Panc1 (cell line): Measurements from ENCODE around the gene PCP4L1. TPM values are rescaled to one million over a fixed set of nuclear protein-coding genes. Genes with fewer than 3 reads are reported as not detected.

Experiments used
- ATAC-seq: fragments of 200-7000 bp; cut with Tn5 transposase; 2 replicates; pipeline ENCODE4 v1.9.1; 2020; ENCODE audit warnings: mild to moderate bottlenecking, moderate library complexity
- BruUV-seq: library from RNA; stranded (reverse); fragments of 400-500 nt; replicated peaks from 2 replicates; lab custom pipeline; 2021; lab: Mats Ljungman, UMichigan
- CTCF ChIA-PET: fragments of 300-600 bp; sonication (Branson Sonifier 250); formaldehyde crosslinking; loops from one replicate; lab custom pipeline; 2022; ENCODE audit warnings: antibody characterized with exemption; lab: Charles Lee
- POLR2A ChIA-PET: fragments of 300-600 bp; sonication (Branson Sonifier 250); formaldehyde crosslinking; loops from one replicate; lab custom pipeline; 2022; ENCODE audit warnings: antibody characterized with exemption; lab: Charles Lee
- DNase-seq: peaks from one replicate; pipeline ENCODE4 v3.0.0-alpha.2; 2010; ENCODE audit warnings: low read depth, low spot score
- H3K27ac ChIP-seq: 2 replicates; pipeline ENCODE4 v1.5.1; 2011; ENCODE audit warnings: mild to moderate bottlenecking, low read length, inconsistent platforms
- H3K27me3 ChIP-seq: fragments of 200-500 bp; sonication (Bioruptor generic); 2 replicates; pipeline ENCODE4 v1.6.0; 2014; ENCODE audit warnings: low read length, inconsistent platforms; ENCODE audit not compliant: control insufficient read depth, insufficient read depth
- H3K36me3 ChIP-seq: fragments of 200-500 bp; sonication (Bioruptor generic); 2 replicates; pipeline ENCODE4 v1.5.1; 2014; ENCODE audit warnings: inconsistent platforms, mild to moderate bottlenecking, low read length, moderate library complexity; ENCODE audit not compliant: control insufficient read depth, insufficient read depth
- H3K4me1 ChIP-seq: 2 replicates; pipeline ENCODE4 v1.5.1; 2011; ENCODE audit warnings: inconsistent platforms, mild to moderate bottlenecking, low read length, moderate library complexity; ENCODE audit not compliant: control insufficient read depth, insufficient read depth
- H3K4me3 ChIP-seq, 2 experiments: 2 replicates each; pipeline ENCODE4 v1.5.1; 2011 to 2012; ENCODE audit warnings: low read depth in 2 of 2, low read length in 2 of 2, mild to moderate bottlenecking in 2 of 2, inconsistent platforms in 1 of 2, moderate library complexity in 1 of 2
- H3K9me3 ChIP-seq: fragments of 200-500 bp; sonication (Bioruptor generic); 2 replicates; pipeline ENCODE4 v1.5.1; 2014; ENCODE audit warnings: low read depth, mild to moderate bottlenecking, inconsistent platforms, low read length, moderate library complexity; ENCODE audit not compliant: control insufficient read depth, insufficient read depth
- POLR2AphosphoS5 ChIP-seq: IDR thresholded peaks from 2 replicates; pipeline ENCODE4 v1.6.1; 2012; ENCODE audit warnings: mild to moderate bottlenecking, low read depth, low read length, moderate library complexity
- SIN3A ChIP-seq: IDR thresholded peaks from 2 replicates; pipeline ENCODE4 v1.6.1; 2012; ENCODE audit warnings: low read depth, mild to moderate bottlenecking, low read length, moderate library complexity, borderline replicate concordance; ENCODE audit not compliant: insufficient read depth
- TCF7L2 ChIP-seq: IDR thresholded peaks from 2 replicates; pipeline ENCODE4 v1.6.1; 2011; ENCODE audit warnings: mild to moderate bottlenecking, low read depth, low read length, inconsistent platforms
- in situ Hi-C: cut with HindIII; loops from 2 replicates; pipeline ENCODE4 v1.10.0; 2016; ENCODE audit warnings: low sequenced_read_pairs, low pct_unique_long_range_greater_than_20kb
- intact Hi-C: fragments of 100-400 bp; cut with micrococcal nuclease; formaldehyde crosslinking; loops from one replicate; pipeline ENCODE4 v1.10.0; 2022; ENCODE audit not compliant: unreplicated experiment
- total RNA-seq: library from RNA; stranded (reverse); gene quantifications from one replicate; pipeline ENCODE4 v1.2.1, GENCODE V29; 2021; ENCODE audit not compliant: unreplicated experiment
- TF ChIP-seq, protein P1 (sequence below): fragments of 450-650 bp; IDR thresholded peaks from 2 replicates; pipeline ENCODE4 v1.5.1; 2017; ENCODE audit warnings: mild to moderate bottlenecking
- TF ChIP-seq, protein P2 (sequence below), 2 experiments: IDR thresholded peaks; 2 replicates each; pipeline ENCODE4 v1.6.1; 2011 to 2012; ENCODE audit warnings: low read depth in 2 of 2, control low read depth in 1 of 2, low read length in 1 of 2, mild to moderate bottlenecking in 1 of 2, moderate library complexity in 1 of 2; ENCODE audit not compliant: insufficient read depth in 1 of 2

PCP4L1 gene
- total RNA-seq, 1 experiment from 2014 or later = not detected

DNA sequence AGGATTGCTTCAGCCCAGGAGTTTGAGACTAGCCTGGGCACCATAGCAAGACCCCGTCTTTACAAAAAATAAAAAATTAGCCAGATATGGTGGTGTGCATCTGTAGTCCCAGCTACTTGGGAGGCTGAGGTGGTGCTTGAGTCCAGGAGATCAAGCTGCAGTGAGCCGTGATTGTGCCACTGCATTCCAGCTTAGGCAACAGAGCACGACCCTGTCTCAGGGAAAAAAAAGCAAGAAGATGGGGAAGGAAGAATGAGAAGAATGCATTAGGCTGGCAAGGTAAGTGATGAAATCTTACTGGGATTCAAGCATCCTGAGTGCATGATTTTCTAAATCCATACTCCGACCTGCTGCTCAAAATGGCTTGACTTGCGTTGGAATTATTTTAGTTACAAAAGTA lies 6.8 kb downstream of the PCP4L1 start:
- Histone ChIP-seq H3K4me1 (no peaks in the 10 kb centered on the region; the same call in 1 of the 2 replicates), H3K4me3 (no peak overlapping the region), H3K27ac (no peak overlapping the region), H3K9me3 (no peaks in the 10 kb centered on the region), H3K36me3 (no peaks in the 10 kb centered on the region), H3K27me3 (peaks cover 12% of the 10 kb centered on the region; the same call in 1 of the 2 replicates)
- in situ Hi-C loops = no loop called here
- ChIA-PET CTCF (no interaction called here), POLR2A (interaction anchor here (1.0 kb wide), 1 partner anchor 63 kb away, joined by 3 read pairs; the partner anchor contains the start of gene NDUFS2)
- BruUV-seq = no TSS peak
- ATAC-seq (no peak), DNase-seq (no peak)
- no peak for TF ChIP-seq POLR2AphosphoS5
- TF ChIP-seq, protein P1, sequence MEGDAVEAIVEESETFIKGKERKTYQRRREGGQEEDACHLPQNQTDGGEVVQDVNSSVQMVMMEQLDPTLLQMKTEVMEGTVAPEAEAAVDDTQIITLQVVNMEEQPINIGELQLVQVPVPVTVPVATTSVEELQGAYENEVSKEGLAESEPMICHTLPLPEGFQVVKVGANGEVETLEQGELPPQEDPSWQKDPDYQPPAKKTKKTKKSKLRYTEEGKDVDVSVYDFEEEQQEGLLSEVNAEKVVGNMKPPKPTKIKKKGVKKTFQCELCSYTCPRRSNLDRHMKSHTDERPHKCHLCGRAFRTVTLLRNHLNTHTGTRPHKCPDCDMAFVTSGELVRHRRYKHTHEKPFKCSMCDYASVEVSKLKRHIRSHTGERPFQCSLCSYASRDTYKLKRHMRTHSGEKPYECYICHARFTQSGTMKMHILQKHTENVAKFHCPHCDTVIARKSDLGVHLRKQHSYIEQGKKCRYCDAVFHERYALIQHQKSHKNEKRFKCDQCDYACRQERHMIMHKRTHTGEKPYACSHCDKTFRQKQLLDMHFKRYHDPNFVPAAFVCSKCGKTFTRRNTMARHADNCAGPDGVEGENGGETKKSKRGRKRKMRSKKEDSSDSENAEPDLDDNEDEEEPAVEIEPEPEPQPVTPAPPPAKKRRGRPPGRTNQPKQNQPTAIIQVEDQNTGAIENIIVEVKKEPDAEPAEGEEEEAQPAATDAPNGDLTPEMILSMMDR = no peak
- TF ChIP-seq, protein P2, sequence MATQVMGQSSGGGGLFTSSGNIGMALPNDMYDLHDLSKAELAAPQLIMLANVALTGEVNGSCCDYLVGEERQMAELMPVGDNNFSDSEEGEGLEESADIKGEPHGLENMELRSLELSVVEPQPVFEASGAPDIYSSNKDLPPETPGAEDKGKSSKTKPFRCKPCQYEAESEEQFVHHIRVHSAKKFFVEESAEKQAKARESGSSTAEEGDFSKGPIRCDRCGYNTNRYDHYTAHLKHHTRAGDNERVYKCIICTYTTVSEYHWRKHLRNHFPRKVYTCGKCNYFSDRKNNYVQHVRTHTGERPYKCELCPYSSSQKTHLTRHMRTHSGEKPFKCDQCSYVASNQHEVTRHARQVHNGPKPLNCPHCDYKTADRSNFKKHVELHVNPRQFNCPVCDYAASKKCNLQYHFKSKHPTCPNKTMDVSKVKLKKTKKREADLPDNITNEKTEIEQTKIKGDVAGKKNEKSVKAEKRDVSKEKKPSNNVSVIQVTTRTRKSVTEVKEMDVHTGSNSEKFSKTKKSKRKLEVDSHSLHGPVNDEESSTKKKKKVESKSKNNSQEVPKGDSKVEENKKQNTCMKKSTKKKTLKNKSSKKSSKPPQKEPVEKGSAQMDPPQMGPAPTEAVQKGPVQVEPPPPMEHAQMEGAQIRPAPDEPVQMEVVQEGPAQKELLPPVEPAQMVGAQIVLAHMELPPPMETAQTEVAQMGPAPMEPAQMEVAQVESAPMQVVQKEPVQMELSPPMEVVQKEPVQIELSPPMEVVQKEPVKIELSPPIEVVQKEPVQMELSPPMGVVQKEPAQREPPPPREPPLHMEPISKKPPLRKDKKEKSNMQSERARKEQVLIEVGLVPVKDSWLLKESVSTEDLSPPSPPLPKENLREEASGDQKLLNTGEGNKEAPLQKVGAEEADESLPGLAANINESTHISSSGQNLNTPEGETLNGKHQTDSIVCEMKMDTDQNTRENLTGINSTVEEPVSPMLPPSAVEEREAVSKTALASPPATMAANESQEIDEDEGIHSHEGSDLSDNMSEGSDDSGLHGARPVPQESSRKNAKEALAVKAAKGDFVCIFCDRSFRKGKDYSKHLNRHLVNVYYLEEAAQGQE (IDR thresholded peaks at IDR 0.05; ENCODE audit: insufficient read depth in 1 of 2, low read depth in 2 of 2, low read length in 1 of 2) = no peak
- no peak for TF ChIP-seq SIN3A
- no peak for TF ChIP-seq TCF7L2
- intact Hi-C loops = no loop called here

DNA sequence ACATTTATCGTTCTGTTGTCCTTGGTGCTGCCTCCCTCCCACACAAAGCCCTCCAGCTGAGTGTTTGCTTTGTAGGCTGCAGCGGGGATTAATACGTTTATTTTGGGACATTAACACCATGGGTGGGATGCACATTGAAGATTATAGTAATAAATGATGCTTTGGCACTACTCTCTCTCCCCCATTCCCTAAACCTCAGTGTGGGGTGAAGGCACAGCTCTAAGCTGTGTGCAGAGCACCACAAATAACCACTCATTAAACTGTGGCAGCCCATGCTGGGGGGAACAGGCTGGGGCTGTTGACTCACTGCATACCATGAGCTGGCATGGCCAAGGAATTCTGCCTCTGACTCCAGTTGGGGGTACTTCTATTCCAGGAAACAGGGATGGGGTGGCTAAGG lies 7.7 kb downstream of the PCP4L1 start:
- H3K27me3 ChIP-seq = peaks cover 4% of the 10 kb centered on the region; the same call in 1 of the 2 replicates
- ChIA-PET CTCF (no interaction called here), POLR2A (interaction anchor here (1.0 kb wide), 1 partner anchor 64 kb away, joined by 3 read pairs; the partner anchor contains the start of gene NDUFS2)
- no peaks in the 10 kb centered on the region for H3K36me3 ChIP-seq
- TF ChIP-seq, protein P1 = no peak
- no peak for TF ChIP-seq SIN3A
- TF ChIP-seq, protein P2 (IDR thresholded peaks at IDR 0.05; ENCODE audit: insufficient read depth in 1 of 2, low read depth in 2 of 2, low read length in 1 of 2) = no peak
- TF ChIP-seq POLR2AphosphoS5 = no peak
- no peak for TF ChIP-seq TCF7L2
- no peak overlapping the region for H3K27ac ChIP-seq
- in situ Hi-C loops = no loop called here
- DNase-seq = no peak
- ATAC-seq = no peak
- H3K9me3 ChIP-seq = no peaks in the 10 kb centered on the region
- intact Hi-C loops = no loop called here
- no peak overlapping the region for H3K4me3 ChIP-seq
- no peaks in the 10 kb centered on the region; the same call in 1 of the 2 replicates for H3K4me1 ChIP-seq
- no TSS peak for BruUV-seq
